ENCODE data around the gene MAPK4.
"Not testable (repeated sequence)": the region's sequence is repeated elsewhere in the genome, so short reads cannot be mapped to it uniquely, and the experiment has no call there.

The MAPK4 gene

GRCh38 chr18:50695431-50696176 is 135.7 kb downstream of the MAPK4 start:
- H3K36me3 ChIP-seq (ENCODE audit: control insufficient read depth in 1 of 2, insufficient read depth in 2 of 2, low read length in 2 of 2) = no peaks in the 10 kb centered on the region
- H3K4me1 ChIP-seq (ENCODE audit: control insufficient read depth in 1 of 2, insufficient read depth in 2 of 2, low read length in 2 of 2) = no peaks in the 10 kb centered on the region
- no peaks in the 10 kb centered on the region for H3K9me3 ChIP-seq (ENCODE audit: control insufficient read depth in 1 of 2, low read length in 2 of 2)
- no peak overlapping the region for H3K4me3 ChIP-seq (ENCODE audit: low read depth in 1 of 2, low read length in 2 of 2)
- H3K27ac ChIP-seq (ENCODE audit: low read length) = no peak overlapping the region
- no peaks in the 10 kb centered on the region for H3K27me3 ChIP-seq (ENCODE audit: low read depth, low read length)

GRCh38 chr18:50696436-50696835 is 136.5 kb downstream of the MAPK4 start:
- Histone ChIP-seq H3K27me3 (ENCODE audit: low read depth, low read length) (no peaks in the 10 kb centered on the region), H3K27ac (ENCODE audit: low read length) (no peak overlapping the region), H3K9me3 (ENCODE audit: control insufficient read depth in 1 of 2, low read length in 2 of 2) (no peaks in the 10 kb centered on the region), H3K36me3 (ENCODE audit: control insufficient read depth in 1 of 2, insufficient read depth in 2 of 2, low read length in 2 of 2) (no peaks in the 10 kb centered on the region), H3K4me3 (ENCODE audit: low read depth in 1 of 2, low read length in 2 of 2) (no peak overlapping the region), H3K4me1 (ENCODE audit: control insufficient read depth in 1 of 2, insufficient read depth in 2 of 2, low read length in 2 of 2) (no peaks in the 10 kb centered on the region)

GRCh38 chr18:50696929-50697328 is 137.0 kb downstream of the MAPK4 start:
- Histone ChIP-seq H3K27ac (ENCODE audit: low read length) (no peak overlapping the region), H3K9me3 (ENCODE audit: control insufficient read depth in 1 of 2, low read length in 2 of 2) (no peaks in the 10 kb centered on the region), H3K36me3 (ENCODE audit: control insufficient read depth in 1 of 2, insufficient read depth in 2 of 2, low read length in 2 of 2) (no peaks in the 10 kb centered on the region), H3K4me3 (ENCODE audit: low read depth in 1 of 2, low read length in 2 of 2) (no peak overlapping the region), H3K4me1 (ENCODE audit: control insufficient read depth in 1 of 2, insufficient read depth in 2 of 2, low read length in 2 of 2) (no peaks in the 10 kb centered on the region), H3K27me3 (ENCODE audit: low read depth, low read length) (no peaks in the 10 kb centered on the region)

GRCh38 chr18:50697509-50697908 is 137.6 kb downstream of the MAPK4 start:
- H3K27ac ChIP-seq (ENCODE audit: low read length) = no peak overlapping the region
- H3K4me3 ChIP-seq (ENCODE audit: low read depth in 1 of 2, low read length in 2 of 2) = no peak overlapping the region
- H3K27me3 ChIP-seq (ENCODE audit: low read depth, low read length) = no peaks in the 10 kb centered on the region
- no peaks in the 10 kb centered on the region for H3K4me1 ChIP-seq (ENCODE audit: control insufficient read depth in 1 of 2, insufficient read depth in 2 of 2, low read length in 2 of 2)
- no peaks in the 10 kb centered on the region for H3K9me3 ChIP-seq (ENCODE audit: control insufficient read depth in 1 of 2, low read length in 2 of 2)
- no peaks in the 10 kb centered on the region for H3K36me3 ChIP-seq (ENCODE audit: control insufficient read depth in 1 of 2, insufficient read depth in 2 of 2, low read length in 2 of 2)

GRCh38 chr18:50700245-50701165 is 140.6 kb downstream of the MAPK4 start:
- no peak overlapping the region for H3K27ac ChIP-seq (ENCODE audit: low read length)
- H3K9me3 ChIP-seq (ENCODE audit: control insufficient read depth in 1 of 2, low read length in 2 of 2) = no peaks in the 10 kb centered on the region
- no peaks in the 10 kb centered on the region for H3K27me3 ChIP-seq (ENCODE audit: low read depth, low read length)
- H3K4me1 ChIP-seq (ENCODE audit: control insufficient read depth in 1 of 2, insufficient read depth in 2 of 2, low read length in 2 of 2) = no peaks in the 10 kb centered on the region
- no peak overlapping the region for H3K4me3 ChIP-seq (ENCODE audit: low read depth in 1 of 2, low read length in 2 of 2)
- H3K36me3 ChIP-seq (ENCODE audit: control insufficient read depth in 1 of 2, insufficient read depth in 2 of 2, low read length in 2 of 2) = no peaks in the 10 kb centered on the region

GRCh38 chr18:50704357-50704940 is 144.6 kb downstream of the MAPK4 start:
- H3K27ac ChIP-seq (ENCODE audit: low read length) = no peak overlapping the region
- H3K27me3 ChIP-seq (ENCODE audit: low read depth, low read length) = no peaks in the 10 kb centered on the region
- H3K4me1 ChIP-seq (ENCODE audit: control insufficient read depth in 1 of 2, insufficient read depth in 2 of 2, low read length in 2 of 2) = peaks cover 0 to 6% of the 10 kb centered on the region in 2 donors
- H3K36me3 ChIP-seq (ENCODE audit: control insufficient read depth in 1 of 2, insufficient read depth in 2 of 2, low read length in 2 of 2) = no peaks in the 10 kb centered on the region
- H3K4me3 ChIP-seq (ENCODE audit: low read depth in 1 of 2, low read length in 2 of 2) = no peak overlapping the region
- no peaks in the 10 kb centered on the region for H3K9me3 ChIP-seq (ENCODE audit: control insufficient read depth in 1 of 2, low read length in 2 of 2)

- Histone ChIP-seq H3K27ac (ENCODE audit: low read length) (no peak overlapping the region), H3K4me3 (ENCODE audit: low read depth in 1 of 2, low read length in 2 of 2) (no peak overlapping the region), H3K9me3 (ENCODE audit: control insufficient read depth in 1 of 2, low read length in 2 of 2) (no peaks in the 10 kb centered on the region), H3K4me1 (ENCODE audit: control insufficient read depth in 1 of 2, insufficient read depth in 2 of 2, low read length in 2 of 2) (peaks cover 0 to 6% of the 10 kb centered on the region in 2 donors), H3K27me3 (ENCODE audit: low read depth, low read length) (no peaks in the 10 kb centered on the region), H3K36me3 (ENCODE audit: control insufficient read depth in 1 of 2, insufficient read depth in 2 of 2, low read length in 2 of 2) (no peaks in the 10 kb centered on the region)
Measured at GRCh38 chr18:50706199-50706598, 146.3 kb downstream of the MAPK4 start.

GRCh38 chr18:50706651-50707050 is 146.8 kb downstream of the MAPK4 start:
- Histone ChIP-seq H3K9me3 (ENCODE audit: control insufficient read depth in 1 of 2, low read length in 2 of 2) (no peaks in the 10 kb centered on the region), H3K27ac (ENCODE audit: low read length) (no peak overlapping the region), H3K36me3 (ENCODE audit: control insufficient read depth in 1 of 2, insufficient read depth in 2 of 2, low read length in 2 of 2) (no peaks in the 10 kb centered on the region), H3K4me3 (ENCODE audit: low read depth in 1 of 2, low read length in 2 of 2) (no peak overlapping the region), H3K27me3 (ENCODE audit: low read depth, low read length) (no peaks in the 10 kb centered on the region), H3K4me1 (ENCODE audit: control insufficient read depth in 1 of 2, insufficient read depth in 2 of 2, low read length in 2 of 2) (peaks cover 0 to 6% of the 10 kb centered on the region in 2 donors)

- not testable (repeated sequence) for H3K36me3 ChIP-seq (ENCODE audit: control insufficient read depth in 1 of 2, insufficient read depth in 2 of 2, low read length in 2 of 2); H3K27ac ChIP-seq (ENCODE audit: low read length); H3K4me1 ChIP-seq (ENCODE audit: control insufficient read depth in 1 of 2, insufficient read depth in 2 of 2, low read length in 2 of 2); H3K27me3 ChIP-seq (ENCODE audit: low read depth, low read length); H3K9me3 ChIP-seq (ENCODE audit: control insufficient read depth in 1 of 2, low read length in 2 of 2); H3K4me3 ChIP-seq (ENCODE audit: low read depth in 1 of 2, low read length in 2 of 2)
Measured at GRCh38 chr18:50707297-50707696, 147.4 kb downstream of the MAPK4 start.

- Histone ChIP-seq H3K27me3 (ENCODE audit: low read depth, low read length) (no peaks in the 10 kb centered on the region), H3K36me3 (ENCODE audit: control insufficient read depth in 1 of 2, insufficient read depth in 2 of 2, low read length in 2 of 2) (no peaks in the 10 kb centered on the region), H3K4me3 (ENCODE audit: low read depth in 1 of 2, low read length in 2 of 2) (no peak overlapping the region), H3K4me1 (ENCODE audit: control insufficient read depth in 1 of 2, insufficient read depth in 2 of 2, low read length in 2 of 2) (peaks cover 0 to 6% of the 10 kb centered on the region in 2 donors), H3K27ac (ENCODE audit: low read length) (no peak overlapping the region), H3K9me3 (ENCODE audit: control insufficient read depth in 1 of 2, low read length in 2 of 2) (no peaks in the 10 kb centered on the region)
Measured at GRCh38 chr18:50707855-50708469, 148.1 kb downstream of the MAPK4 start.

- no peak overlapping the region for H3K27ac ChIP-seq (ENCODE audit: low read length)
- peaks cover 0 to 6% of the 10 kb centered on the region in 2 donors for H3K4me1 ChIP-seq (ENCODE audit: control insufficient read depth in 1 of 2, insufficient read depth in 2 of 2, low read length in 2 of 2)
- H3K4me3 ChIP-seq (ENCODE audit: low read depth in 1 of 2, low read length in 2 of 2) = no peak overlapping the region
- no peaks in the 10 kb centered on the region for H3K9me3 ChIP-seq (ENCODE audit: control insufficient read depth in 1 of 2, low read length in 2 of 2)
- no peaks in the 10 kb centered on the region for H3K27me3 ChIP-seq (ENCODE audit: low read depth, low read length)
- H3K36me3 ChIP-seq (ENCODE audit: control insufficient read depth in 1 of 2, insufficient read depth in 2 of 2, low read length in 2 of 2) = no peaks in the 10 kb centered on the region
Measured at GRCh38 chr18:50709193-50709592, 149.3 kb downstream of the MAPK4 start.

Data from muscle layer of duodenum (tissue), 2 donors.